Fibroblast of skin of left biceps (primary cell): ENCODE data around the gene YIPF1.
"Not testable (repeated sequence)": the region's sequence is repeated elsewhere in the genome, so short reads cannot be mapped to it uniquely, and the experiment has no call there.

Source experiments
- DNase-seq, 2 experiments: peaks; one replicate each; pipeline ENCODE4 v3.0.0-alpha.2; 2013; ENCODE audit warnings: low read depth in 2 of 2

YIPF1 gene

GRCh38 chr1:53838654-53838974 lies 51.0 kb downstream of the YIPF1 start:
- no peak for DNase-seq

GRCh38 chr1:53837924-53838653 lies 51.5 kb downstream of the YIPF1 start, which contains the start of gene NDC1:
TSS of gene NDC1 (minus strand) at chr1:53838296. CDS start at chr1:53838261, 35 bp downstream.
- peak; percentile 86 to 87 for DNase-seq

DNA sequence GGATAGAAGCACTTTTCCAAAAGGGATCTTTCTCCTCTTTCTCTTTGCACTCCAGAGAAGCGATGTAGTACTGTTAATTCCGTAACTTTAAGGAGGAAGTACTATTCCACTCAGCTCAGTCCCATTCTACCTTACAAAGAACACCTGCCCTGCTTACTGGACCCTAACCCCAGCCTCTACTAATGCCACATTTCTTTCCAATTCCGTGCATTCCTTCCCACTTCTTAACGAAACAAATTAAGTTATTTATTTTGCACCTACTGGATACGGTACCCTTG lies 52.0 kb downstream of the YIPF1 start:
- DNase-seq, result no peak

DNA sequence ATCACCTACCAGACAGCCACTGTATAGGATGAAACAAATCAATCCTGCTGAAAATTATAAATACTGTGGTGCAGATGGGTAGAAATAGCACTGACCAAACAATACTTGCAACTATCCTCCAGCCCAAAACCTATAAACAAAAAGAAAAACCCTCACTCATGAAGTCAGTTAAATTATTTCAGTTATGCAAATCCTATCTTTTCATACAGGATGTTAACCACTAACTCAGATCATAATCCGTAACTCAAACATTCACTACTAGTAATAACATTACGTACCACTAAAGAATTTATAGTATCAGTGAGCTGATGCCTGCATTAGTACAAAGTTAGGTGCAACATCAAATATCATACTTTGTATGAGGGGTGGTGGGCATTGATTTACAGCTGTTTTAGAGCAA lies 54.1 kb downstream of the YIPF1 start:
- DNase-seq, result no peak

DNA sequence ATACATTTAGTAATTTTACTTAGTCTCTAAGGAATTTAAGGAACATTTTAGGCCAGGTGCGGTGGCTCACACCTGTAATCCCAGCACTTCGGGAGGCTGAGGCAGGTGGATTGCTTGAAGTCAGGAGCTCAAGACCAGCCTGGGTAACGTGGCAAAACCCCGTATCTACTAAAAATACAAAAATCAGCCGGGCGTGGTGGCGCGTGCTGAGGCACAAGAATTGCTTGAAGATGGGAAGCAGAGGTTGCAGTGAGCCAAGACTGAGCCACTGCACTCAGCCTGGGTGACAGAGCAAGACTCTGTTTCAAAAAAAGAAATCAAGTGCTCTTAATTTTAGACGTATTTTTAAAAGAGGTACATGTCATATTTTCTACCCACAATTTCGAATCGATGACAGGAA lies 54.8 kb downstream of the YIPF1 start:
- no peak for DNase-seq

GRCh38 chr1:53833393-53833792 lies 56.2 kb downstream of the YIPF1 start:
- DNase-seq, result no peak

DNA sequence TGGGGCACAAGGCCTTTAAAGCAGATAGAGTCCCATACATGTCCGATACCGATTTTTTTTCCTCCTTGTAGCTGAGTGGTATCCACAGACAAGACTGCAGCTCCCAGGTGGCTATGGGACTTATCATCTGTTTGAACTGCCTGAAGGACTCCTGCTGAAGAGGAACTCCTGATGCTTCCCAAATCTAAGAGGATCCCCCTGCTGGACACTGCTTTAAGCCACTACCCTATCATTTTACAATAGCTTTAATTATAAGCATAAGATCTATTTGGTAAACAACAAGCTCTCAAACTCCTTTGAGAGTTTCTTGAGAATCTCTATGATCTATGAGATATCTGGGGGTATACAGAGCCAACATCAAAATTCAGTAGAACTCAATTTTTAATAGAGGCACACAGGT lies 63.2 kb downstream of the YIPF1 start:
- no peak for DNase-seq

GRCh38 chr1:53825306-53825705 lies 64.3 kb downstream of the YIPF1 start:
- DNase-seq, result no peak

DNA sequence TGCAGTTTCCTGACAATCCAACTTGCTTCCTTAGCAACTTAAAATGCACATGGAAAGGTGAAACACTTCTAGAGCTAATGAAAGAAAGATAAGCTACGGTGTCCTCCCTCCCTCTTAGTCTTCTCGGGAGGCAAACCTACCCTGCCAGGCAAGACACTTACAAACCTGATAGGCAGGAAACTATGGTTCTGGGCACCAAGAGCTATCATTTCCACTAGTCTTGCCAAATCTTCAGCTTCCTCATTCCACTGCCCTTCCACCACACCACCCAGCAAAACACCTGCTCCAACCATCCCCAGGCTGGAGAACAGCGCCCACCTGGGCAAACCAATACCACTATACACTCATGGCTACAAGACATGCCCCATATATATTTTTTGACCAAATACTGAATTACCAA lies 66.7 kb downstream of the YIPF1 start:
- no peak for DNase-seq

GRCh38 chr1:53821380-53821779 lies 68.2 kb downstream of the YIPF1 start:
- DNase-seq, result no peak

DNA sequence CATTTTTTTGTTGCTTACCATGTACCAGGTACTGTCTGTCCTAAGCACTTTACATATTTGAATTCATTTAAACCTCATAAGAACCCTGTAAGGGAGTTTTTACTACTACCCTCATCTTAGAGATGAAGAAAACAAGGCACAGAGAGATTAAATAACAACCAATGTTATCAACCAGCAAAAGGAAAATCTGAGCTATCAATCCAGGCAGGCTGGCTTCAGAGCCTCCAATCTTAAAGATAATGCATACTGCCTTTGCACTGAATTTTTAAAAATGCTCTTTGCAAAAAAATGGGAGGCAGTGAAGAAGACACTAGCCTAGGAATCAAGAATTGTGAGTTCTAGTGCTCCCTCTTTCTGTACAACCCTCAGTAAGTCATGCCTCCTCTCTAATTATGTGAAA lies 70.2 kb downstream of the YIPF1 start:
- no peak for DNase-seq

- DNase-seq, result not testable (repeated sequence)
Observed at GRCh38 chr1:53816584-53816983, 73.0 kb downstream of the YIPF1 start.

DNA sequence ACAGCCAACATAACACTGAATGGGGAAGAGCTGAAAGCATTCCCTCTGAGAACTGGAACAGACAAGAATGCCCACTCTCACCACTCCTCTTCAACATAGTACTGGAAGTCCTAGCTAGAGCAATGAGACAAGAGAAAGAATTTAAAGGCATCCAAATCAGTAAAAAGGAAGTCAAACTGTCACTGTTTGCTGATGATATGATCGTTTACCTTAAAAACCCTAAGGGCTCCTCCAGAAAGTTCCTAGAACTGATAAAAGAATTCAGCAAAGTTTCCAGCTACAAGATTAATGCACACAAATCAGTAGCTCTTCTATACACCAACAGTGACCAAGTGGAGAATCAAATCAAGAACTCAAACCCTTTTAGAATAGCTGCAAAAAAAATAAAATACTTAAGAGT lies 74.1 kb downstream of the YIPF1 start:
- DNase-seq, result not testable (repeated sequence)

DNA sequence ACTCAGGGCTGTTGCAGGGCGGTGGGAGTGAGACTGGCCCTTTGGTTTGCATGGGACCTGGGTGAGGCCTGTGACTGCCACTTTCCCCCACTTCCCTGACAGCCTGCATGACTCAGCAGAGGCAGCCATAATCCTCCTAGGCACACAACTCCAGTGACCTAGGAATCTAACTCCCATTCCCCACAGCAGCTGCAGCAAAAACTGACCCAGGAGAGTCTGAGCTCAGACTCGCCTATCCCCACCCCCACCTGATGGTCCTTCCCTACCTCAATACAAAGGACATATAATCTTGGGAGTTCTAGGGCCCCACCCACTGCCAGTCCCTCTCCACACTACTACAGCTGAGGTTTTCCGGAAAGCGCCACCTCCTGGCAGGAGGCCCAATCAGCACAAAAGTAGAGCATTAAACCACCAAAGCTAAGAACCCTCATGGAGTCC lies 78.2 kb downstream of the YIPF1 start:
- no peak for DNase-seq

DNA sequence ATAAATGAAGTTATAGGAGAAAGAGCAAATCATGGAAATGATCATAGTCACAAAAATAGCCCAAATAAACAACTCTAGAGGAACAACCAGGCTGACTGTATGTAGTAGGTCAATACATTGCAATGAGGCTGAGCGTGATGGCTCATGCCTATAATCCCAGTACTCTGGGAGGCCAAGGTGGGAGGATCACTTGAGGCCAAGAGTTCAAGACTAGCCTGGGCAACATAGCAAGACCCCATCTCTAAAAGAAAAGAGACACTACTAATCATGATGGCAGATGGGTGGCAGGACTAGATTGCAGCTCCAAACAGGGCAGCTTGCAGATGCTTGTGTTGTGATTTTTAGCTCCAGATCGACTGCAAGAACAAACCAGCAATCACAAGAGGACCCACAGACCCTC lies 79.1 kb downstream of the YIPF1 start:
- no peak for DNase-seq

GRCh38 chr1:53810007-53810406 lies 79.6 kb downstream of the YIPF1 start:
- no peak for DNase-seq

DNA sequence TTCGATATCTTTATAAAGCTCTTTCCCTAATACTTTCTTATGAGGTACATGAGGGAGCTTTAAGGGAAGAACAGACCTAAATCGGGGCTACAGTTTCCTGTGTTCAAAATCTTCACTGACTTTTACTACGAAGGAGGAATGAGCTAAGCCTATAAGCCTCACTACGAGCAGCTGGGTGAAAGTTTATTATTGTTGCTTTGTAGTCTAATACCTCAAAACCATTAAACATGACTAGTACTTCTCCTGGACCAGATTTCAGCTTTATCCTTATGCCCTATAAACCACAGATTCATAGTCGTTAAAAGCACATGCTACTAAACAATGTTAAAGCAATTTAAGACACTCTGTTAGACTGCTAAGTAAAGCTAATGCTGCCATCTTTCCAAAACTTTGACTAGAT lies 81.7 kb downstream of the YIPF1 start:
- DNase-seq, result no peak

DNA sequence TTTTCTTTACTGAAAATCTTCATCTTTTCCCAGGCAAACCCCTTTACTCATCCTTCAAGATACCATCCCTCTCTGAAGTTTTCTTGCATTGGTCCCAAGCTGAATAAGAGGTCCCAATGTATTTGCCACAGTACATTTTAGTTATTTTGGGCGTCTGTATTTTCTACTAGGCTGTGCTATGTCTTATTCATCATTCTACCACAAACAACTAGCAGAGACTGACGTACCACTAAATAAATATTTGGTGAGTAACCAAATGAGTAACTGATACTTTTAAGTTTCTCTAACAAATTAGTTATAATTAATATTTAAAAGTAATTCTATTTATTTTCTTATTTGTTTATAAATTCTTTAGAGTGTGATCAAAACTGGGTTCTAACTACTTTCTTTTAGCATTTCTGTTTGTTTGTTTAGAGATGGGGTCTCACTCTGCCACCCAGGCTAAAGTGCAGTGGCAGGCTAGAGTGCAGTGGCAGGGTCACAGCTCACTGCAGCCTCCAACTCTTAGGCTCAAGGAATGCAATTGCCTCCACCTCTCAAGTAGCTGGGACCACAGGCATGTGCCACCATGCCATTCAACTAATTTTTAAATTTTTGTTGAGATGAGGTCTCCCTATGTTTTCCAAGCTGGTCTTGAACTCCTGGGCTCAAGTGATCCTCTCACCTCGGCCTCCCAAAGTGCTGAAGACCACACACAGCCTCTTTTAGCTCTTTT lies 84.6 kb downstream of the YIPF1 start:
- DNase-seq, result no peak

GRCh38 chr1:53804181-53804580 lies 85.4 kb downstream of the YIPF1 start:
- DNase-seq, result no peak
